HG02943 (cell line): ENCODE results near the gene MFNG.
"Not testable (repeated sequence)": the region's sequence is repeated elsewhere in the genome, so short reads cannot be mapped to it uniquely, and the experiment has no call there.

Experiments
- ATAC-seq: cut with Tn5 transposase; IDR thresholded peaks from one replicate; pipeline ENCODE4 v1.9.1; 2021; ENCODE audit warnings: mild to moderate bottlenecking, low read depth, moderate library complexity; ENCODE audit not compliant: unreplicated experiment

MFNG gene

DNA sequence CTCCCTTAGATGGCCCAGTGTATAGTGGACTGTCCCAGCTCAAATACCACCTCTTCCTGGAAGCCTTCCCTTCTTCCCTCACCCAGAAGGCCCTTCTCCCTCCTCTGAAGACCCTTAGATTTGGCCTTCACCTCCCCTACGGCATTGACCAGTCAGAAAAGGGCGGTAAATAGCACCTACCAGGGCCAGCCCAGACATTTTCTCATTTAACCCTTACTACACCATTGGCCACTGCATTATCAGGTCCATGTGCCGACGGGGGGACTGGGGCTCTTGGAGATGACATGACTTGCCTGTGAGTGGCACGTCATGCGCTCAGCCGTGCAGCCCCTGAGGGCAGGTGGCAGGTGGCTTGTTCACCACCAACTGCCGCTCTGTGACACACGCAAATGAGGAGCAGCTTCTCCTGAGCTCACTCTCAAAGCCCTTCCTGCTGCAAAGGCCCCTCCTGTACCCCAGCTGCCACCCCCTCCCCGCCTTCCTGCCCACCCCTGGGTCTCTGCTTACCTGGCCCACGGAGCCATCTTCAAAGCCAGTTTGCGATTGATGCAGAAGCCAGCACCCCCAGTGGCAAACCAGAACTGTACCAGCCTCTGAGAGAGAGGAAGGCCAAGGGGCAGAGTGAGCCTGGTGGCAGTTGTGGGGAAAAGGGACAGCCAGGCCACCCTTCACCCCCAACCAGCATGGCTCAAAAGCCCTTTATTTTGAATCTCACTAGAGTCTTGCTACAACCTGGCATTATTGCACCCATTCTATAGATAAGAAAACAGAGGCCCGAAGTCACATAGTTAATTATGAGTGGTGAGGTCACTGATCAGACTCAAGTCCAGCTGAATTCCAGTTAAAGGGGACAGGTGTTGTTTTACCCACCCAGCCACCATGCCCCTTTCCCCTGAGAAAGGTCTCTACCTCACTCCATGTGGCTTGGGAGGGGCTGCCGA is 9.5 kb downstream of the MFNG start:
- no peak for ATAC-seq

DNA sequence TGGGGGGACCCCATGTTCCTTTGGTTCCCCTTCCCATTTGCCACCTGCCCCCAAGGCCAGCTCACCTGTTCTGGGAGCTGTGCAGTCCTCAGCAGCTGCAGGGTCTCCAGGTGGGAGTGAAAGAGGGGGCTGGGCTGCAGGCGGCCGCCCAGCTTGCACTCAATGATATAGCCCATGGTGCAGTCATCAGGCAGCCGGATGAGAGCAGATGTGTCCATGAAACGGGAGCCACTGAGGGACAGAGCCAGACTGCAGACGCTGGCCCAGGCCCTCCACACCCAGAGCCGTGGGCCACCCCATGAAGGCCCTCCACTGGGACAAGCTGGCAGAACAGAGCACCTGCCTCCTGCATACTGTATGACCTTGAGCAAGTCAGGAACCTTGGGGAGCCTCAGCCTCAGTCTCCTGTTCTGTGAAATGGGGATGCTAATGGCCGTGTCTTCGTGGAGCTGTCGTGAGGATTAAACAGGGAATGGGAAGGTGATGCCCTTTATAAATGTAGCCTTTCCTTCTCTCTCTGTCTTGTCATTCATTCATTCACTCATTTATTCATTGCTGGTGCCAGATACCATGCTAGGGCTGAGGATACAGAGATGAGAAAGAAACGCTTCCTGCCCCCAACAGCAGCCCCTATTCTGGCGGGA is 11.6 kb downstream of the MFNG start:
- ATAC-seq, result no peak

DNA sequence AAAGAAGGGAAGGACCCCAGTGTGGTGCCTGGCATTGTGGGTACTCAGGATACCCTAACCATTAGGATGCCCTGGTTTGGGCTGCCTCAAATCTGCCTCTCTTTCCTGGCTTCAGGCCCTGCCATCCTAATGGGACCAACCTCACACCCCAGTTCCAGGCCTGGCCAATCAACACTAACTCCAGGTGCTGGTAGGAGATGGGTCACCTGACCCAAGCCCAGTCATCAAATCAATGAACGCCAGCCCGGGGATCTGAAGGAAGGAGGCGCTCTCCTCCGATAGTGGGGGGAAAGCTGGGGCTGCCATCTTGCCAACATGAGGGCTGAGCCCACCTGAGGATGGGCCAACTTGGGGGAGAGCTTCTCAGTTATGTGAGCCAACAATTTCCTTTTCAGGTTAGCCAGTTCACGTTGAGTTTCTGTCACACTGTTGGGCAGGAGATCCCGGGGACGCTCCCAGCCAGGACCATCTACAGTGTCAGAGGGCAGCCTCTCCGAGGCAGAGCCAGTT is 12.7 kb downstream of the MFNG start:
- no peak for ATAC-seq

DNA sequence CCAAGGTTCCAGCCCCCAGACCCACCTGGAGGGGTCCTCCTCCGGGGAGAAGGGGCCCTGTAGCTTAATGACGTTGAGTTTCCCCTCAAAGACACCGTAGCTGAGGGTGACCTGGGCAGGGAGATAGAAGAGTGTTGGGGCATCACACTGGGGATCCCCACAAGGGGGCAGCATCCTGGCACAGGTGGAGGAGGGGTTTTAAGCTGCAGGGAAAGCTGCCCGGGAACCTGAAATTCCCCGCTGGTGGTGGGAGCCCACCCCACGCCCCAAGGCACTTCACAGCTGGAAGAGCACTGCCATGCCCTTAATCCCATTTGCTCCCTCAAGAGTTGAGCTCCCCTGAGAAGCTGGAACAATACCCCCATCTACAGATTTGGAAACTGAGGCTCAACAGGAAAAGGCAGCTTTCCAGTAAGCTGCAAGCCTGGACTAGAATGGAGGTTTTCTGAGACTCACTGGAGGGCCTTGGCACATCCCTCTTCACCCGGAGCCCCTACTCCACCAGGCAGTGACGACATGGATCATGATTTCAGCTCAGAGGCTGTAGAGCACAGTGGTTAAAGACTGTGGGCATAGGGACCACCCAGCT is 13.7 kb downstream of the MFNG start:
- ATAC-seq, result no peak

DNA sequence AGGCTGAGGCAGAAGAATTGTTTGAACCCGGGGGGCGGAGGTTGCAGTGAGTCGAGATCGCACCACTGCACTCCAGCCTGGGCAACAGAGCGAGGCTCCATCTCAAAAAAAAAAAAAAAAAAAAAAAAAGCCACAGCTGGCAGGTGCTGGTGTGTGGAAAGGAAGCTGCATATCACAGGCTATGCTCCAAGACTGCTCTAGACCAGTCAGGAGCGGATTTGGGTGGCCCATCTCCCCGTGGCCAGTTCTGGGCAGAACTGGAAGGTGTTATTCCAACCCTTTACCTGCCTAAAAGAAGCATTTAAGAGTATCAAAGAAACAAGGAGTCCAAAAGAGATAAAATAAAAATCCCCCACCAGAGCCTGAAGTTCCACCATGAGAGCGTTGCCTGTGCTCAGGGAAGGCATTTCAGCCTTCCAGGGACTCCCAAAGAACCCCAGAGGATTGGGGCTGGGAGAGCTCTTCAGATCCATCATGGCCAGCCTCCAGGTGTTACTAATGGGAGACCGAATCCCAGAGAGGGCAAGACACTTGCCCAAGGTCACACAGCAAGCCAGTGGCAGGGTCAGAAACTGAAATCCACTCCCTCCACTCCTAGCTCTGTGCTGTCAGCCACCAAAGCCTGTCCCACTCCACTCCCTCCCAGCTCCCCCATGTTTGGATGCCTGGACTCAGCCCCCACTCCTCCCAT is 14.3 kb downstream of the MFNG start:
- ATAC-seq, result no peak

DNA sequence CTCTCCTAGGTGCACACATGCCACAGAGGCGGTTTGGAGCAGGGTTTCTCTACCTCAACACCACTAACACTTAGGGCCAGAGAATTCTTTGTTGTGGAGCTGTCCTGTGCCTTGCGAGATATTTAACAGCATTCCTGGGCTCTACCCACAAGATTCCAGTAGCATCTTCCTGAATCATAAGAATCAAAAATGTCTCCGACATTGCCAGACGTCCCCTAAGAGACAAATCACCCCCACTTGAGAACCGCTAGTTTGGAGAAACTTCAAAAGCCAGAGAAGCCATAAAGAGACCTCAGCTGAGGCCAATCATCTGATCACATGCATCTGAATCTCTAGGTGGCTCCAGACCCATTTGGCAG is 16.1 kb downstream of the MFNG start:
- no peak for ATAC-seq

DNA sequence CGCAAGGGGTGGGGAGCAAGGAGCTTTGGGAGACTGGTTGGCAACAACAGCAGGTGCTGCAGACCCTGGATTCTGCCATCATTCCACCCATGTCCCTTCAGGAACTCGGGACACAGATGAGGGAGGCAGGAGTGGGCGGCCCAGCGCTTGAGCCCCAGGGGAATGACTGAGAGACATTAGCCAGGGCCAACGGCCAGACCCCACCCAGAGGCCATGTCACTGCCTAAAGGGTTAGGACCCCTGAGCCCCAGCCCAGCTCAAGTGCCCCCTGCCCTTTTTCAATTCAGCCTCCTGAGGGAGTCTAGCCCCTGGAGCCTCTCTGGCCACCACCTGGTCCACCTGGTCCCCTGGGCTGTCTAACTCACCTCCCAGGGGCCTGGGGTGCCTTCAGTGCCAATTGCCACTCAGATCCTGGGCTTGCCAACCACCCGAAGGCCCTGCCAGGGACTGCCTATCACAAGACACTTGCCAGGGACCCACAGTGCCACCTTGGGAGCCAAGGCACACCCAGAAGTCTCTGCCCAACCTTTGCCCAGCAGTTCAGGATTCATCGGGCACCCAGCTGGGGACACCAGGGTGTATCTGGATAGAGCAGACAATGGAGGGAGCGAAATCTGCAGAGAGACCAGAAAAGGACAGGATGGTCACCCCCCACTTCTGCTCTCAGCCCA is 16.6 kb downstream of the MFNG start:
- no peak for ATAC-seq

DNA sequence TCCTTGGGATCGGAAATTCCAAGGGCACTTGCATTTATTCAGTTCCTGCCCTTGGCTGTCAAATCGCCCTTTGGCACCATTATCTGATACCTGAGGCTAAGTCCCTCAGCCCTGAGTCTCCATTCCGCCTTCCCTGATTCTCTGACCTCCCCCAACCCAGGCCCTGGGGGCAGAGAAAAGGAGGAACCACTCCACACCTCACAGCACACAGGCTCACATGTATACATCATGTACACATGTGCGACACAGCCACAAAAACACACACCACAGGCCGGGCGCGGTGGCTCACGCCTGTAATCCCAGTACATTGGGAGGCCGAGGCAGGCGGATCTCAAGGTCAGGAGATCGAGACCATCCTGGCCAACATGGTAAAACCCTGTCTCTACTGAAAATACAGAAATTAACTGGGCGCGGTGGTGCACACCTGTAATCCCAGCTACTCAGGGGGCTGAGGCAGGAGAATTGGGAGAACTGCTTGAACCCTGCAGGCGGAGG is 17.9 kb downstream of the MFNG start:
- not testable (repeated sequence) for ATAC-seq

DNA sequence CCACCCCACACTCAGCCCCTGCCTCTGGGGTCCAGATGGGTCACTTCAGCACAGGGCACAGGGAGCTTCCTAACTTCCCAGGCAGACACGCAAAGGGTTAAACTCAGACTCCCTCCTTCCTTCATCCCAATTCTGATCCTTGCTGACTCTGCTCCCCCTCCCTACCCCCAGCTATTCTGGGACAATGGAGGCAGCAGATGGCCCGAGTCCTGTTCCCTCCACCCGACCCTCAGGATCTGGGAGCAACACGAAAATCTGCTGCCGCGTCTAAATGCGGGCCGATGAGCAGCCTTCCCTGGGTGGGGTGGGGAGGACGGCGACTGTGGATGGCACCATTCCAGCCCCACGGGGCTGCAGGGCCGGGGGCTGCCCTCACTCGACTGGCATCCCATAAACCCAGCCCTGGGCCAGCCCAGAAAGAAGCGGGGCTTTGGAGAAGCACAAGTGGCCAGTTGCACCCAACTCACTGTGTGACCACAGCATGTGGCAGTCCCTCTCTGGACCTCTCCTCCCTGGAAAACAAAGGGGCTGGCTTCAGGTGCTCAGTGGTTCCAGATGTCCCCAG is 18.7 kb downstream of the MFNG start:
- ATAC-seq, result no peak

DNA sequence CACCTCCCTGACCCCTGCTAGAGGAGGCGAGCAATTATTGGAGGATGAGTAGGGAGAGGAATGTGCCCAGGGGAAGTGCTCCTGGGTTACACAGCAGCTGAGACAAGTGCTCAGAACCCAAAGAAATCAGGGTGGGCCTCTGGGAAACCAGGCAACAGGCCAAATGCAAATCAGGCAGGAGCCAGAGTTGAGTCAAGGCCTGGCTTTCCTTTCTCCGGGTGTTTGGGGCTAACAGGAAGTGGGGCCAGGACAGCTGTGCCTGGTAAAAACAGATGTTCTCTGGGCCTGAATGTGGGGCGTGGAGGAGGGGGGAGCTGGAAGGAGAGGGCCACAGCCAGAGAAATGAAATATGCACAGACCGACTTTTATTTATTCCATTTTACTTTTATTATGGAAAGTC is 22.0 kb downstream of the MFNG start:
- no peak for ATAC-seq

DNA sequence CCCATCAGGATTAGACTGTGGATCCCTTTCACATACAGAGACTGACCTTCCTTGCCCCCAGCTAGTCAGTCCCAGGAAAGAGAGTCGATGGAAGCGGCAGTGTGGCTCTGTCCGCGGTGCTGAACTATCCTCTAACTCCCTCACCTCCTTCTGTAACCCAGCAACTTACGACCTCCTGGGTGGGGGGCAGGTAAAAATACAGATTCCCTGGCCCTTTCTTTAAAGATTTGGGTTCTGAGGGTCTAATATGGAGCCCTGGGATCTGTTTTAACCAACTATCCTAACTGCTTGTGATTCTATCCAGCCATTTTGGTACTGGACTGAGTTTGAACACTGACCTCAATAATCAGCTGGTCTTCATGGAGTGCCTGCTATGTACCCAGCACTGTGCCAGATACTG is 23.2 kb downstream of the MFNG start:
- no peak for ATAC-seq

DNA sequence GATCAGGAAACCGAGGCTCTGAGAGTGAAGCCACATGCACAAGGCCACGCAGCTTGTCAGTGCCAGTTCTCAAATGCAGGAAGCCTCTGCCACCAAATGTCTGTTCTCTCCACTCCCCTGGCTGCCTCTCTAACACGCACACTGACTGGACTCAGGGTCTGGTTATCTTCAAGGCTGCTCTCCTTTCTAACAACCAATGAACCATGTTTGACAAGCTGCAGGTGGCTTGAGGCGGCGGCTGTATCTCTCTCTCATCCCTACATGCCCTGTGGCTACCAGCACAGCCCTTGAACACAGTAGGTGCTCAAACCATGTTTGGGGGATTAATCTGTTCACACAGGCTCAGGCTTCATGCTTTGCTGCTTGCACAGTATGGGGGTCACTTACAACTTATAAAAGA is 23.7 kb downstream of the MFNG start:
- ATAC-seq, result no peak

DNA sequence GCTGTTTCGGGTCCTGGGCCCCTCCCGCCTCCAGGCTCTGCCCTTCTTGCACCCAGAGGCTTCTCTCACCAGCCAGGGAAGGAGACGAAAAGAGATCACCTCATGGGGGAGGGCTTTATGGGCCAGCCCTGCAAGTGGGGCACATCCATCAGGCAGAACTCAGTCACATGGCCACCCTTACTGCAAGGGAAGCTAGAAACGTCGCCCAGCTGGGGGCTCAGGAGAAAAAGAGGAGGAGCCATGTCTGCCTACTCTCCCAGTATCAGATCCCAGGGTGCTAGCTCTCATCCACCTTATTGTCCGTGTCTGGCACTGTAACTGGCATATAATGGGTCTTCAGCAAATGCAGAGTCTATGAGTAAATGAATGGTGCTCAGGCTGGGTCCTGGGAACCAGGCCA is 24.2 kb downstream of the MFNG start:
- no peak for ATAC-seq

DNA sequence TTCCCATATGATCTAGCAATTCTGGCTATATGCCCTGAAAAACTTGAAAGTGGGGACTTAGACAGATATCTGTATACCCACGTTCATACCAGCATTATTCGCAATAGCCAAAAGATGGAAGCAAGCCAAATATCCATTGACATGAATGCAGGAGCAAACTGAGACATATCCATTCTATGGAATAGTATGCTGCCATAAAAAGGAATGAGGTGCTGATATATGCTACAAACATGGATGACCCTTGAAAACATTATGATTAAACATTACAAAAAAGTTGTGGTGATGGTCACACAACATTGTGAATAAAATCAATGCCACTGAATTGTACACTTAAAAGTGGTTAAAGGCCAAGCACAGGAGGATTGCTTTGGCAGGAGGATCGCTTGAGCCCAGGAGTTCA is 25.5 kb downstream of the MFNG start:
- ATAC-seq, result no peak

DNA sequence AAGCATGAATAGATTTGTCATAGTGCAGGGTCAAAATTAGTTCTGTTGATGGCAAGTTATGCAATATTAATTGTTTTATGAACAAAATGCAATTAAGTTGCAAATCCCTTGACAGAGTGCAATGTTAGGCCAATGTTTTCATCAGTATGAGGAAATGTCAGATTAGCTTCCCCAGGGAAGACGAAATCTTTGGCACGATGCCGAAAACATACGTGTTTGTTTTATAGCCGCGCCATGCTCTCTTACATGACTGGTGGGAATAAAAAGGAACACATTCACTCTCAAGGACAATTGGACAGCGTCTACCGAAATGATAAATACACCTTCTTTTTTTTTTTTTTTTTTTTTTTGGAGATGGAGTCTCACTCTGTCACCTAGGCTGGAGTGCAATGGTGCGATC is 27.0 kb downstream of the MFNG start:
- no peak for ATAC-seq

DNA sequence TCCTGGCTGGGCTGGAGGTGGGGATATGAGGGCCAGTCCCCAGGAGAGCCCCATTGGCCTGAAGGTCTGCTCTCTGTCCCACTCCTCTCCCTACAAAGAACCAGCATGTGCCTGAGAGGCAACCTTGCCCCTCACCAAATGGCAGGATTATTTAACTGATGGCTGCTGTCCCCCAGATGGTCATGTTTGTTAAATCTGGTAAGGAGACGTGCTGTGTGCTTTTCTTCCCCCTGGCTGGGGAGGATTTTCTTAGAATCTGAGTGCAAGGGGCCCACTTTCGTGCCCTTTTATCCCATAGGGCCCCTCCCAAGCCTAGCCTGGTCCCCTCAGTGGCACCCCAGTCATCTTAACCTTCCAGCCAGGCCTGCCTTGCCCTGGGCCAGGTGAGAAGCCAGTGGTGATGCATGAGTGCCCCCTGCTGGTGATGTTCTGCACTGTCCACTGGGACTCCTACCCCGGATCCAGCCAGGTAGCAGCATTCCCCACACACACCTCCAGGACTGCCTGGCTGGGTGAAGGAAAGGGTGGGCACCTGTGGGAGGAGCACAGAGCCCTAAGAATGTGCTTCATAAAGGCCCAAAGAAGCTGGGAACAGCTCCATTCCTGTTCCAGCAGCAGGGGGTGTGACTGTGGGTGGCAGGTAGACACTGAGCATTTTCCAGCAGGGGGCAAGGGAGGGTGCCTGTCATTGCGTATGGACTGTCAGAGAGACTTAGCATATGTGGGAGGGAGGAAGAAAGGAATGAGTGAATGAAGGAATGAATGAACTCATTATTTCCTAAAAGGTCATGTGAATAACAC is 28.9 kb downstream of the MFNG start:
- ATAC-seq, result no peak

DNA sequence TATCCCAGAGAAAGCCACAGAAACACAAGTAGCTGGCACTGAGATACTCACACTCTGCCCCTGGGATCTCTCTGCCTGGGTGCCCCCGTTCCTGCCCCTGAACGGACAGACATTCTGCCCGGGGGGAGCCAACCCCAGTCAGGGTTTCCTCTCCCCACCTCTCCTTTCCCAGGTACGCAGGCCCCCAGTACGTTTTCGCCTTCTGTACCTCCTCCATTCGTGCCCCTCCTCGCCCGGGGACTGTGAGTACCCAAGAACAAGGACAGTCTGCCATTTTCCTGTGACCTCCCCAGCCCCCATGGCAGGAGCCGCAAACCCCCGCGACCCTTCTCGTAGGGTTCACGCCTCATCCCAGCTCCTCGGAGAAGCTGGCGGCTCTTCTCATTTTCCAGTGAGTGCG is 29.8 kb downstream of the MFNG start:
- no peak for ATAC-seq

DNA sequence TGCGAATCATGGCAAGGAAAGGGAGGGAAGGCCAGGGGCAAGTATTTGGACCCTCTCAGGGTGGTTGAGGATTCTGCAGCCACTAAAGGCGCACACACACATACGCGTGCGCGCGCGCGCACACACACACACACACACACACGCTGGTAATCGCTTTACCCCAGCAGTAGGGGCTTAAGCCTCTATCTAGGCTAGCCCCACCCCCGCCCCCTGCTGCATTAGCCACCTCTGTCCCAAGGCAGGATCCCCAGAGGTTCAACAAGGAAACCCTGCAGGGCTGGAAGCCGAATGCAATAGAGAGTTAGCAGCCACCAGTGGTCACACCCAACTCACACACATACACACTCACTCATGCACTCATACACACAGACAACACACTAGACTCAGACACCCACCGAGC is 30.3 kb downstream of the MFNG start:
- ATAC-seq, result no peak
